SK-N-SH treated with all-trans-retinoic acid at 6 μM for 48 hours (cell line): ENCODE data around the gene RAET1L.
"Not testable (repeated sequence)": the region's sequence is repeated elsewhere in the genome, so short reads cannot be mapped to it uniquely, and the experiment has no call there.

Source experiments
- ARNTL ChIP-seq: fragments of 450-650 bp; formaldehyde crosslinking; IDR thresholded peaks from 2 replicates; pipeline ENCODE4 v1.5.0; 2020; ENCODE audit warnings: low read depth, mild to moderate bottlenecking, moderate library complexity, borderline replicate concordance
- BACH2 ChIP-seq: fragments of 250-450 bp; sonication (Bioruptor Pico); IDR thresholded peaks from 2 replicates; pipeline ENCODE4 v1.9.0; 2021; ENCODE audit warnings: mild to moderate bottlenecking, borderline replicate concordance
- CSDC2 ChIP-seq: fragments of 250-450 bp; sonication (Bioruptor Pico); IDR thresholded peaks from 2 replicates; pipeline ENCODE4 v1.5.0; 2020; ENCODE audit warnings: mild to moderate bottlenecking, moderate library complexity
- OSR1 ChIP-seq: fragments of 250-450 bp; sonication (Bioruptor Pico); IDR thresholded peaks from 2 replicates; pipeline ENCODE4 v1.8.0; 2022; ENCODE audit warnings: moderate library complexity, mild to moderate bottlenecking, inconsistent platforms
- RARB ChIP-seq: fragments of 250-450 bp; sonication (Bioruptor Pico); IDR thresholded peaks from 2 replicates; pipeline ENCODE4 v1.8.0; 2021; ENCODE audit warnings: mild to moderate bottlenecking, moderate library complexity
- SNAI2 ChIP-seq: fragments of 250-450 bp; sonication (Bioruptor Pico); IDR thresholded peaks from 2 replicates; pipeline ENCODE4 v1.5.0; 2020; ENCODE audit warnings: mild to moderate bottlenecking, moderate library complexity
- ZFP3 ChIP-seq: fragments of 250-450 bp; sonication (Bioruptor Pico); IDR thresholded peaks from 2 replicates; pipeline ENCODE4 v1.5.0; 2020; ENCODE audit warnings: mild to moderate bottlenecking, moderate library complexity
- ZFP30 ChIP-seq: fragments of 450-650 bp; formaldehyde crosslinking; IDR thresholded peaks from 2 replicates; pipeline ENCODE4 v1.5.0; 2022; ENCODE audit warnings: mild to moderate bottlenecking, moderate library complexity
- ZNF565 ChIP-seq: fragments of 450-650 bp; formaldehyde crosslinking; conservative IDR thresholded peaks from 2 replicates; pipeline ENCODE4 v1.5.0; 2020; ENCODE audit warnings: low read depth, mild to moderate bottlenecking, moderate library complexity
- TF ChIP-seq, protein P1 (sequence below): fragments of 250-450 bp; sonication (Bioruptor Pico); IDR thresholded peaks from 2 replicates; pipeline ENCODE4 v1.5.1; 2020; ENCODE audit warnings: low read depth, mild to moderate bottlenecking, moderate library complexity
- TF ChIP-seq, protein P2 (sequence below): fragments of 250-450 bp; sonication (Bioruptor Pico); IDR thresholded peaks from 2 replicates; pipeline ENCODE4 v1.5.1; 2021; ENCODE audit warnings: mild to moderate bottlenecking, moderate library complexity
- TF ChIP-seq, protein P3 (sequence below): fragments of 250-450 bp; sonication (Bioruptor Pico); IDR thresholded peaks from 2 replicates; pipeline ENCODE4 v1.8.0; 2020; ENCODE audit warnings: mild to moderate bottlenecking, moderate library complexity, borderline replicate concordance

DNA sequence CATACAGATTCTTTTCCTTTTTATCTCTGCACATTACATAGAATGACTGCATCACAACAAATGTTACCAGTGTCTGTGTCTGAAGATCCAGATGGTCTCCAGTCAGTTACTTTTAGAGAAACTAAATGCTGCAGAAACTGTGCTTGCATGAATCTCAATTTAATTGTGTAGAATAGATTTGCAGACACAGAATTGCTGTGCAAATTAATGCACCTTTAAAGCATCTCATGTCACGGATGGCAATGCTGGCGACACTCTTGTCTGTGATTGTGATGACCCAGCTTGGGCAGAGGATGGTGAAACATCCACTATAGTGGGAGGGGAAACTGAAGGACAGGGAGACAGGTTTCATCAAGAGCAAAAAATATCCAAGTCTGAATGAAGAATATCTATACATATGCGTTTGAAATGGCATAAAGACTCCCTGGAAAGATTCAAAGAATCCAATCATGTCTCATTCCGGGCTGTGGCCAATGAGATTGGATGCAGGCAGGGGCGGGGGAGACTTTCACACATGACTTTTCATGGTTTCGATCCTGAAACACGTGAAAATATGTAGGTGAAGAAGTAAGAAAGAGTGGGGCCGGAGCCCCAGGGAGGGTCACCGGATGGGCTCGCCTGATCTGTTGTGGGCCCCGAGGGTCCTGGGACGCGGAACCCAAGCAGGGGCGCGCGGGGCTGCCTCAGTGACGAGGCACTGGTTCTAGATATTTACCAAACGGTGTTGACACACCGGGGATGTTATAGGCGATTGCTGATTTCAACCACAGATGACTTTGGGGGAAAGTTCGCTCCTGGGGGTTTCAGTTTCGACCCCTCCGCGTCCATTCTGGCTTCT is 11.3 kb downstream of the RAET1L start:
- not testable (repeated sequence) for TF ChIP-seq RARB; CSDC2 (CRISPR knock-in tag); ARNTL; ZFP30 (CRISPR knock-in tag); ZFP3 (CRISPR knock-in tag); OSR1 (CRISPR knock-in tag); BACH2 (CRISPR knock-in tag); SNAI2 (CRISPR knock-in tag); ZNF565 (CRISPR knock-in tag)
- TF ChIP-seq, protein P1, sequence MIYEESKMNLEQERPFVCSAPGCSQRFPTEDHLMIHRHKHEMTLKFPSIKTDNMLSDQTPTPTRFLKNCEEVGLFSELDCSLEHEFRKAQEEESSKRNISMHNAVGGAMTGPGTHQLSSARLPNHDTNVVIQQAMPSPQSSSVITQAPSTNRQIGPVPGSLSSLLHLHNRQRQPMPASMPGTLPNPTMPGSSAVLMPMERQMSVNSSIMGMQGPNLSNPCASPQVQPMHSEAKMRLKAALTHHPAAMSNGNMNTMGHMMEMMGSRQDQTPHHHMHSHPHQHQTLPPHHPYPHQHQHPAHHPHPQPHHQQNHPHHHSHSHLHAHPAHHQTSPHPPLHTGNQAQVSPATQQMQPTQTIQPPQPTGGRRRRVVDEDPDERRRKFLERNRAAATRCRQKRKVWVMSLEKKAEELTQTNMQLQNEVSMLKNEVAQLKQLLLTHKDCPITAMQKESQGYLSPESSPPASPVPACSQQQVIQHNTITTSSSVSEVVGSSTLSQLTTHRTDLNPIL (CRISPR knock-in tag), result not testable (repeated sequence)
- TF ChIP-seq, protein P2, sequence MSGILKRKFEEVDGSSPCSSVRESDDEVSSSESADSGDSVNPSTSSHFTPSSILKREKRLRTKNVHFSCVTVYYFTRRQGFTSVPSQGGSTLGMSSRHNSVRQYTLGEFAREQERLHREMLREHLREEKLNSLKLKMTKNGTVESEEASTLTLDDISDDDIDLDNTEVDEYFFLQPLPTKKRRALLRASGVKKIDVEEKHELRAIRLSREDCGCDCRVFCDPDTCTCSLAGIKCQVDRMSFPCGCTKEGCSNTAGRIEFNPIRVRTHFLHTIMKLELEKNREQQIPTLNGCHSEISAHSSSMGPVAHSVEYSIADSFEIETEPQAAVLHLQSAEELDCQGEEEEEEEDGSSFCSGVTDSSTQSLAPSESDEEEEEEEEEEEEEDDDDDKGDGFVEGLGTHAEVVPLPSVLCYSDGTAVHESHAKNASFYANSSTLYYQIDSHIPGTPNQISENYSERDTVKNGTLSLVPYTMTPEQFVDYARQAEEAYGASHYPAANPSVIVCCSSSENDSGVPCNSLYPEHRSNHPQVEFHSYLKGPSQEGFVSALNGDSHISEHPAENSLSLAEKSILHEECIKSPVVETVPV, result not testable (repeated sequence)
- TF ChIP-seq, protein P3, sequence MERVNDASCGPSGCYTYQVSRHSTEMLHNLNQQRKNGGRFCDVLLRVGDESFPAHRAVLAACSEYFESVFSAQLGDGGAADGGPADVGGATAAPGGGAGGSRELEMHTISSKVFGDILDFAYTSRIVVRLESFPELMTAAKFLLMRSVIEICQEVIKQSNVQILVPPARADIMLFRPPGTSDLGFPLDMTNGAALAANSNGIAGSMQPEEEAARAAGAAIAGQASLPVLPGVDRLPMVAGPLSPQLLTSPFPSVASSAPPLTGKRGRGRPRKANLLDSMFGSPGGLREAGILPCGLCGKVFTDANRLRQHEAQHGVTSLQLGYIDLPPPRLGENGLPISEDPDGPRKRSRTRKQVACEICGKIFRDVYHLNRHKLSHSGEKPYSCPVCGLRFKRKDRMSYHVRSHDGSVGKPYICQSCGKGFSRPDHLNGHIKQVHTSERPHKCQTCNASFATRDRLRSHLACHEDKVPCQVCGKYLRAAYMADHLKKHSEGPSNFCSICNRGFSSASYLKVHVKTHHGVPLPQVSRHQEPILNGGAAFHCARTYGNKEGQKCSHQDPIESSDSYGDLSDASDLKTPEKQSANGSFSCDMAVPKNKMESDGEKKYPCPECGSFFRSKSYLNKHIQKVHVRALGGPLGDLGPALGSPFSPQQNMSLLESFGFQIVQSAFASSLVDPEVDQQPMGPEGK (CRISPR knock-in tag), result not testable (repeated sequence)
